ENCODE results near the gene SMC5.

DNA sequence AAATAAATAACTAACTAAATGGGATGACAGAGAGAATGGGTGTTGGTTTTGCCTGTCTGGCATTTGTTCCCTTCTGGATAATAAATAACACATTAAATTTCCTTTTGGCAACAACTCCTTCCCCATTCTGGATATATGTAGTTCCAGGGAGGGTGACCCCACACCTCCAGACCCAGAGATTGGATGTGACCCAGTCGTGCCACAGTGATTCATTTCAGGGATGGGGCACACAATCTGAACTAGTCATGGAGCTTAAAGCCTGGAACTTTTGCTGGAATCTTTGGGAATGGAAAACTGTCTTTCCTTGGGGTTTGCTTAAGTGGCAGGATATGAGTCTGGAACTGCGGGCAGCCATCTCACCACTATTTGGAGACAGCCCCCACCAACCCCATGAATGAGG lies 144.4 kb downstream of the SMC5 start:
- TF ChIP-seq, protein P1, sequence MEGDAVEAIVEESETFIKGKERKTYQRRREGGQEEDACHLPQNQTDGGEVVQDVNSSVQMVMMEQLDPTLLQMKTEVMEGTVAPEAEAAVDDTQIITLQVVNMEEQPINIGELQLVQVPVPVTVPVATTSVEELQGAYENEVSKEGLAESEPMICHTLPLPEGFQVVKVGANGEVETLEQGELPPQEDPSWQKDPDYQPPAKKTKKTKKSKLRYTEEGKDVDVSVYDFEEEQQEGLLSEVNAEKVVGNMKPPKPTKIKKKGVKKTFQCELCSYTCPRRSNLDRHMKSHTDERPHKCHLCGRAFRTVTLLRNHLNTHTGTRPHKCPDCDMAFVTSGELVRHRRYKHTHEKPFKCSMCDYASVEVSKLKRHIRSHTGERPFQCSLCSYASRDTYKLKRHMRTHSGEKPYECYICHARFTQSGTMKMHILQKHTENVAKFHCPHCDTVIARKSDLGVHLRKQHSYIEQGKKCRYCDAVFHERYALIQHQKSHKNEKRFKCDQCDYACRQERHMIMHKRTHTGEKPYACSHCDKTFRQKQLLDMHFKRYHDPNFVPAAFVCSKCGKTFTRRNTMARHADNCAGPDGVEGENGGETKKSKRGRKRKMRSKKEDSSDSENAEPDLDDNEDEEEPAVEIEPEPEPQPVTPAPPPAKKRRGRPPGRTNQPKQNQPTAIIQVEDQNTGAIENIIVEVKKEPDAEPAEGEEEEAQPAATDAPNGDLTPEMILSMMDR (IDR thresholded peaks at IDR 0.05; ENCODE audit: insufficient read depth, low read depth, low read length), result no peak
- TF ChIP-seq EZH2 (IDR thresholded peaks at IDR 0.05; ENCODE audit: insufficient read depth, low read length), result no peak
